ENCODE measurements around the gene PCIF1.
A peak's percentile ranks its signal among the peaks of the same experiment; 100 is the strongest.
"Not testable (repeated sequence)": the region's sequence is repeated elsewhere in the genome, so short reads cannot be mapped to it uniquely, and the experiment has no call there.

PCIF1 gene

GRCh38 chr20:45976086-45976485, 41.6 kb downstream of the PCIF1 start:
- no peak overlapping the region for H3K4me3 ChIP-seq (ENCODE audit: low read depth, low read length)
- TF ChIP-seq CTCF (IDR thresholded peaks at IDR 0.05; ENCODE audit: low read depth, low read length, missing control alignments): no peak
- DNase-seq (ENCODE audit: low read depth): no peak

GRCh38 chr20:45981261-45981660, 46.8 kb downstream of the PCIF1 start:
- no peak for TF ChIP-seq CTCF (IDR thresholded peaks at IDR 0.05; ENCODE audit: low read depth, low read length, missing control alignments)
- no peak for DNase-seq (ENCODE audit: low read depth)
- H3K4me3 ChIP-seq (ENCODE audit: low read depth, low read length): no peak overlapping the region

GRCh38 chr20:45983279-45983743, 48.8 kb downstream of the PCIF1 start:
- TF ChIP-seq CTCF (IDR thresholded peaks at IDR 0.05; ENCODE audit: low read depth, low read length, missing control alignments): no peak
- DNase-seq (ENCODE audit: low read depth): no peak
- no peak overlapping the region for H3K4me3 ChIP-seq (ENCODE audit: low read depth, low read length)

- DNase-seq (ENCODE audit: low read depth): no peak
- TF ChIP-seq CTCF (IDR thresholded peaks at IDR 0.05; ENCODE audit: low read depth, low read length, missing control alignments): no peak
- no peak overlapping the region for H3K4me3 ChIP-seq (ENCODE audit: low read depth, low read length)
Measured at GRCh38 chr20:45985573-45985972, 51.1 kb downstream of the PCIF1 start.

GRCh38 chr20:45987108-45987780, 52.8 kb downstream of the PCIF1 start:
- no peak for DNase-seq (ENCODE audit: low read depth)

GRCh38 chr20:45988830-45989229, 54.3 kb downstream of the PCIF1 start:
- not testable (repeated sequence) for DNase-seq (ENCODE audit: low read depth); H3K4me3 ChIP-seq (ENCODE audit: low read depth, low read length)

More at GRCh38 chr20:45987108-45987780, 52.8 kb downstream of the PCIF1 start:
- no peak overlapping the region for H3K4me3 ChIP-seq (ENCODE audit: low read depth, low read length)
- peak; percentile 97 for TF ChIP-seq CTCF (IDR thresholded peaks at IDR 0.05; ENCODE audit: low read depth, low read length, missing control alignments)

- no peak overlapping the region for H3K4me3 ChIP-seq (ENCODE audit: low read depth, low read length)
- no peak for DNase-seq (ENCODE audit: low read depth)
- no peak for TF ChIP-seq CTCF (IDR thresholded peaks at IDR 0.05; ENCODE audit: low read depth, low read length, missing control alignments)
Measured at GRCh38 chr20:45991616-45992015, 57.1 kb downstream of the PCIF1 start.
